Measurements from ENCODE around the gene PRKCA.
"Not testable (repeated sequence)": the region's sequence is repeated elsewhere in the genome, so short reads cannot be mapped to it uniquely, and the experiment has no call there.

The PRKCA gene

GRCh38 chr17:66468241-66469087 is 166.1 kb downstream of the PRKCA start:
- DNase-seq: no peak

GRCh38 chr17:66469088-66469442 is 166.7 kb downstream of the PRKCA start:
- no peak for DNase-seq

DNA sequence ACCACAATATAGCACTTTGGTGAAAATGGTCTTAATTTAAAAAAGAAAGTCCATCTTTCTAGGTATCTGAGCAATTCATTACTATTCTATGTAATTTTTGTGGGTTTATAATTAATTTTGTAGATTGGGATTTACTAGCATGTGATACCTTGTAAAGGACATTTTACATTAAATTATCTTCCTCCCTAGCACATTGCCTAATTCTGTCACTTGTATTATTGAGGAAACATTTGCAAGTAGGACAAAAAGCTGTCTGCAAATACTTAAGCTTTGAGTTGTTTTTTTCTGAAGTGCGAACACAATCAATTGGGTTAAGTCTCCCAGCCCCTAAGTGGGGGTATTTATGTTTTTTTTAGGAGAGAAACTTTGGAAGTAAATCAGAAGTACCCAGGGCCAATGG is 167.0 kb downstream of the PRKCA start:
- no peak for DNase-seq

DNA sequence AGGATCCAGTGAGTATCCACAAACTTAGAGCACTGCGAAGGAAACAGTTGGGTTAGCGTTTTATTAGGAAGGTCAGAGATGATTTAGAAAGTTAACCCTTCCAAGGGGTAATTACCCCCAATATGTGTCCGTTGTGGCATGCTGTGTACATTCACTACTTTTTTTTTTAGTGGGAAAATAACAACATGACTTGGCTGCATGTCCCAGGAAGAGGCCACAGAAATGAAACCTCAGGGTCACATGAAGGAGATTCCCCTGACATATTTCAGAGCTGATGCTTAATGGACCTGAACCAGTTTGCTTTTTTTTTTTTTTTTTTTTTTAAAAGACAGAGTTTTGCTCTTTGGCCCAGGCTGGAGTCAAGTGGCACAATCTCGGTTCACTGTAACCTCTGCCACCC is 167.5 kb downstream of the PRKCA start:
- no peak for DNase-seq

DNA sequence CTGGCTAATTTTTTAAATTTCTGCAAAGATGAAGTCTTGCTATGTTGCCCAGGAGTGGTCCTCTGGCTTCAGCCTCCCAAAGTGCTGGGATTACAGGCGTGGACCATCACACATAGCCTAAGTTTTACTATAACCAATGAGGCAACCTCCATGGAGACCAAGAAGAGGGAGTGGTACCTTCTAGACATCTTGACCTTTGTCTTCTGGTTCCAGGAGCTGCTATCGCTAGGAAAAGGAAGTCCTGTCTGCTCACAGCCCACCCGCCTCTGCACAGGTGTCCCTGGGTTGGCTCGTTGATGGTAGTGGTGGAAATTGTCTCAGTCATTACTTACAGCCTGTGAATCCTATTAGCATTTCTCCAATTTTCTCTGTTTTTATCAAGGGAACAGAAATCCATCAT is 169.7 kb downstream of the PRKCA start:
- no peak for DNase-seq

GRCh38 chr17:66474258-66474657 is 171.8 kb downstream of the PRKCA start:
- no peak for DNase-seq

DNA sequence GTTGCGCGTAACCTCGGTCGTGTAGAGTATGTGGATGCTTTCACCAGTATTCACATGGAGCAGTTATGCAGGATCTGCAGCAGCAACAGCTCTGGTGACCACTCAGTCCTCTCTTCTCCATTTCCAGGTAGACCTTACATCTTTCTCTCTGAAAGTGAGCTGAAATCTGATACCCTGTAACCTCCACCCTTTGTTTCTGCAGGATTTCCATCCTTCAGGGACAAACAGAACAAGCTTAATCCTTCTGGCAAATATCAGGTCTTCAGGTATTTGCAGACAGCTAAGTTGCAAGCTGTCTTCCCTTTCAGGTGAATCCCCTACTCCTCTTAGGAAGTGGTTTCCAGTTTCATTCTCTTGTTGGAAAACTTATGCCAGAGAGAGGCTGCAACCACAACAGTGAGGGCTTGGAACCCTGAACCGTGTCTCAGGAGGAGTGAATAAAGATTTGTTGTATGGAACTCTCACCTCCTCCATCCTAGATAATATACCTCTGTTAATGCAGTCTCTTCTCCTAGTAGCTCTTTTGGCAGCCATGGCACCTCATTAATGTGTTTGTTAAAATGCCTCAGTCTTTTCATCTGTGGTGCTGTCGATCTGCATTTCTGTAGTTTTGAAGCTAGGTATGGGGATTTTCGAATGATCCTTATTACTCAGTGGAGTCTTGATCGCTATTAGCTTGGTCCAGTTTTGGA is 172.5 kb downstream of the PRKCA start:
- DNase-seq: no peak

DNA sequence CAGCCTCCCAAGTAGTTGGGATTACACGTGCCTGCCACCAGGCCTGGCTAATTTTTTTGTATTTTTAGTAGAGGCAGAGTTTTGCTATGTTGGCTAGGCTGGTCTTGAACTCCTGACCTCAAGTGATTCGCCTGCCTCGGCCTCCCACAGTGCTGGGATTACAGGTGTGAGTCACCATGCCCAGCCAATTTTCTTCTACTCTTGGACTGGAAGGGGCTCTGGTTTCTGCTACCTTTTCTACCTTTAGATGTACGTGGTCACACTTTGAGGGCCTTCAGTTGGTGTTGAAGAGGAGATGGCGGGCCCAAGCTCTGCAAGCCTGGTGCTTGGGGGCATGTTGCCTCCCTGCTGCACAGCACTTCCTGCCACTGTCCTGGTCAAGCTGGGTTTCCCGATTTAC is 173.6 kb downstream of the PRKCA start:
- DNase-seq: no peak

DNA sequence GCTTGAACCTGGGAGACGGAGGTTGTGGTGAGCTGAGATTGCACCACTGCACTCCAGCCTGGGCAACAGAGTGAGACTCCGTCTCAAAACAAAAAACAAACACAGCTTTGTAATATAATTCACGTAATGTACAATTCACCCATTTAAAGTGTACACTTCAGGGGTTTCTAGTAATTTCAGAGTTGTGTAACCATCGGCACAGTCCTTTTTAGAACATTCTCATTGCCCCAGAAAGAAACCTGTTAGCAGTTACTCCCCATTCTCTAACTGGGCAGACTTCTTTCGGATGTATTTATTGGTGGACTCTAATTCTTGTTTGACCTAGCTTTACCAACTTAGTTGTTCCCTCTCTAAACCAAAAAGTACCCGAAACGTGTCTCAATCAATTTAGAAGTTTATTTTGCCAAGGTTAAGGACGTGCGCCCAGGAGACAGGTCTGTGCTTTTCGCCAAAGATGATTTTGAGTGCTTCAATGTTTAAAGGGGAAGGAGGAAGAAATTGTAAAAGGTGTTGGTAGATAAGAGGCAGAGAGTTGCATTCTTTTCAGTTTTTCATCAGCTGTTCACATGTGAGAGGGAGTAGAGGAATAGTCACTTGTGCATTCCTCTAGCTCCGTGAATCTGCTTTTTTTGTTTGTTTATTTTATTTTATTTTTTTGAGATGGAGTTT is 175.3 kb downstream of the PRKCA start:
- DNase-seq: no peak

- DNase-seq: not testable (repeated sequence)
Observed at GRCh38 chr17:66479230-66479889, 176.9 kb downstream of the PRKCA start.

- DNase-seq: no peak
Observed at GRCh38 chr17:66480243-66480642, 177.8 kb downstream of the PRKCA start.

GRCh38 chr17:66480802-66481201 is 178.4 kb downstream of the PRKCA start:
- no peak for DNase-seq

DNA sequence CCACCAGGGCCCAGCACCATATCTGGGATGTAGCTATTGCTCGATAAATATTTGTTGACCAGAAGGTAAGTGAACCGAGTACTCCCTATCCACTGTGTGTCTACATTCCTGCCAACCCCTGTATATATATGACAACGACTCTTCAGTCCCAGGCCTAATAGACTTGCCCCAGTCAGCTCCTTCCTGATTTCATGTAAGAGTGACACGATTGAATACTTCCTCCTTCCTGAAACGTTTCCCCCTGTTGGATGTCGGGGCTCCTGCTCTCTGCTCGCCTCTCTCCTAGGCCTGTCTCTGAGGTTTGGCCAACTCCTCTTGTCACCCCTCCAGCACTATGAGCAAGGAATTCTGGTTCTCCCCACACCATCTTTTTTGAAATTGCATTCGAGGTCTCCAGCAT is 178.9 kb downstream of the PRKCA start:
- no peak for DNase-seq

GRCh38 chr17:66483906-66484305 is 181.5 kb downstream of the PRKCA start:
- no peak for DNase-seq

DNA sequence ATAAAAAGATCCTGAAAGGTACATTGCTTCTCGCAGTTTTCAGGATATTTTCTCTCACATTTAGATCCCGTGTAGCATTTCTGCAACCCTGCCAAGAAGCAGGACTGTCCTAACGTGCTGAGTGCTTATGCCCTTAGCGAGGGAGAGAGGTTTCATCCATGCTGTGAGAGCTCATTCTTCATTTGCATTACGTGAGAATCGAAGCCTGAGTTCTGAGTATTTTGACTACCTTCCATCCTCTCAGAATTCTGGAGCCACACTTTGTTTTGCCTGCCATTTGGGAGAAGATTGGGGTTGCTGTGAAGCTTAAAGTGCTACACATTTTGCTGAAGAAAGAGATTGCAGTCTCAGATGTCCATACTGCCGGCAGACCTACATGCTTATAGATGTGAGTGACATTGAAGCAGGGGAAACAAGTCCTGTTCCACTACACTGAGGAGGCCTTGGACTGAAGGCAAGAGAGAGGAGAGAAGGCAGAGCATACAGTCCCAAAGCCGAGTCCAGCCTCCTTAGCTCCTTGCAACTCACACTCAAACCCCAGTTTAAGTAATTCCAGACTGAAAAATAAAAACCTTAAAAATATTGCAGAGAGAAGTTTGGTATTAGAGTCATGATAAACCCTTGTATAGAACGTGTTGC is 183.0 kb downstream of the PRKCA start:
- no peak for DNase-seq

- DNase-seq: no peak
Observed at GRCh38 chr17:66487121-66487520, 184.7 kb downstream of the PRKCA start.

DNA sequence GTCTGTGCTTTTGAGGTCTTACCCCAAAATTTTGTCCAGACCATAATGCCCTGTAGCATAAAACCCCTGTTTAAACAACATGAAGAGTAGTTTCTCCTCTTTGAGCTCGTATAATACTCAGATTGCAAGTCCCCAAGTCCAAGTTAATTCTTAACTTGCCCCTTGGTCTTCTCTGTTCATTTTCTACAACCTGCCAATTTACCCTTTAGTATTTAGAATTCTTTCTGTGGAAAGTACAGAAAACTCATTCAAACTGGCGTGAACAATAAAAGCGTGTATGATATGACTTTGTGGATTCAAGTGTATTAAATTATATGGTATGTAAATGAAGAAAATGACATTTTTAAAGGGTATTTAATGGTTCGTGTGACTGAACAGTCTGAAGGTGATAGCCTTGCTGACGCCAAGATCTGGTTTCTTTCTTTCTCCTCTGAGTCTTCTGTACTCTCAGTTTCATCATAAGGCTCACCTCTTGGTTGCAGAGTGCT is 185.6 kb downstream of the PRKCA start:
- DNase-seq: no peak

- DNase-seq: no peak
Observed at GRCh38 chr17:66488864-66489263, 186.5 kb downstream of the PRKCA start.

GRCh38 chr17:66489576-66489975 is 187.2 kb downstream of the PRKCA start:
- DNase-seq: not testable (repeated sequence)

DNA sequence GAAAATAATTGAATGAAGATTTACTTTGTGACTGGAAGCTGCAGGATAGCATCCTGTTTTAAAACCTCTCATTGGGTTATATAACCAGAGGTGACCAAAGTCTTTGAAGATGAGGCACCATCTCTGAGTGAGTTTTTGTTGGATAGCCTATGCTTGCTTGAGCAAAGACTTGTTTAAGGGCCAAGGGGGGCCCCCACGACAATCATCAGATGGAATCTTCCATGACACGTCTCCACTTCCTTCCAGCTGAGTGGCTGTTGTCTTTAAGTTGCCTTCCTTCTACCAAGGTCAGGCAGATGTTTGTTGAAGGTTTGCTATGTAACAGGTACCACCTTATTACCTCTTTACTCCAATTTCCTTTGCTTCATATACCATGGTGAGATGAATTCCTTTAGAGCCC is 188.8 kb downstream of the PRKCA start:
- DNase-seq: no peak

GRCh38 chr17:66491665-66492064 is 189.3 kb downstream of the PRKCA start:
- DNase-seq: no peak

GRCh38 chr17:66492080-66492479 is 189.7 kb downstream of the PRKCA start:
- no peak for DNase-seq

DNA sequence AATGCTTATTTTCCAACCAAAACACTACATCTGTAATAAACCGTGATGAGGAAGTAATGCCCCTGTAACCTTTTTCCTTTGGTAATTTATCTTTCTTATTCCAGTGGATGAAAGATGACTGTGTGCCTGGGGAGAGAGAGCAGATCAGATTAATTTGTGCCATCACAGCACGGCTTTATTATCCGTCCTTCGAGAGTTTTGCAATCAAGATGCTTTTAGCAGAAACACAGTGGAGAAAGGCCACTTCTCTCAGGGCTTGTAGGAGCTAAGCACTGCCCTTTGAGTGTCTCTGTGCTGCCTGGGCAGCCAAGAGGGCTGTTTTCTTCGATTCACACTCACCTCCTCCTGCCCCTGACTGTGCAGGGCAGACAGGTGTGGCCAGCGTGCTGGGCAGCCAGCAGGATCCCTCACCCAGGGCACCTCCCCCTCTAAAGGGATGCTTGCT is 190.2 kb downstream of the PRKCA start:
- no peak for DNase-seq

Measured in effector CD8-positive, alpha-beta T cell (primary cell).